Rectal smooth muscle tissue (tissue), 1 donor: Measurements from ENCODE around the gene TXNRD2.
A peak's percentile ranks its signal among the peaks of the same experiment; 100 is the strongest.
"Not testable (repeated sequence)": the region's sequence is repeated elsewhere in the genome, so short reads cannot be mapped to it uniquely, and the experiment has no call there.

Source experiments
- H3K27ac ChIP-seq: one replicate; pipeline ENCODE4 v1.7.0; 2013; ENCODE audit warnings: low read depth, low read length, inconsistent platforms
- H3K27me3 ChIP-seq: one replicate; pipeline ENCODE4 v1.7.0; 2013; ENCODE audit warnings: low read length; ENCODE audit not compliant: control insufficient read depth, insufficient read depth
- H3K36me3 ChIP-seq: one replicate; pipeline ENCODE4 v1.7.0; 2013; ENCODE audit warnings: low read length; ENCODE audit not compliant: control insufficient read depth, insufficient read depth
- H3K4me1 ChIP-seq: one replicate; pipeline ENCODE4 v1.7.0; 2013; ENCODE audit warnings: low read length; ENCODE audit not compliant: control insufficient read depth, insufficient read depth
- H3K4me3 ChIP-seq: one replicate; pipeline ENCODE4 v1.7.0; 2013; ENCODE audit warnings: low read length
- H3K9ac ChIP-seq: one replicate; pipeline ENCODE4 v1.7.0; 2013; ENCODE audit warnings: low read length

TXNRD2 gene

GRCh38 chr22:19885841-19886592, 55.6 kb downstream of the TXNRD2 start:
- Histone ChIP-seq H3K4me3 (no peak overlapping the region), H3K27me3 (no peaks in the 10 kb centered on the region), H3K36me3 (peaks cover 2% of the 10 kb centered on the region), H3K27ac (no peak overlapping the region), H3K4me1 (peaks cover 11% of the 10 kb centered on the region), H3K9ac (no peak overlapping the region)

GRCh38 chr22:19884954-19885751, 56.5 kb downstream of the TXNRD2 start:
- Histone ChIP-seq H3K27ac (no peak overlapping the region), H3K9ac (no peak overlapping the region)

GRCh38 chr22:19884161-19884953, 57.3 kb downstream of the TXNRD2 start:
- Histone ChIP-seq H3K27ac (no peak overlapping the region), H3K4me3 (no peak overlapping the region), H3K36me3 (no peaks in the 10 kb centered on the region), H3K27me3 (no peaks in the 10 kb centered on the region), H3K9ac (no peak overlapping the region), H3K4me1 (peaks cover 16% of the 10 kb centered on the region)

More at GRCh38 chr22:19884954-19885751, 56.5 kb downstream of the TXNRD2 start:
- Histone ChIP-seq H3K27me3 (no peaks in the 10 kb centered on the region), H3K4me1 (peaks cover 16% of the 10 kb centered on the region), H3K36me3 (no peaks in the 10 kb centered on the region), H3K4me3 (no peak overlapping the region)

GRCh38 chr22:19883446-19883845, 58.2 kb downstream of the TXNRD2 start:
- H3K9ac ChIP-seq, H3K4me3 ChIP-seq, H3K36me3 ChIP-seq, H3K27ac ChIP-seq, H3K27me3 ChIP-seq: not testable (repeated sequence)
- H3K4me1 ChIP-seq = peaks cover 16% of the 10 kb centered on the region

- Histone ChIP-seq H3K9ac (no peak overlapping the region), H3K4me1 (peaks cover 16% of the 10 kb centered on the region), H3K4me3 (no peak overlapping the region), H3K27me3 (no peaks in the 10 kb centered on the region), H3K36me3 (no peaks in the 10 kb centered on the region), H3K27ac (no peak overlapping the region)
Observed at GRCh38 chr22:19882446-19883381, 58.9 kb downstream of the TXNRD2 start.

- Histone ChIP-seq H3K36me3 (no peaks in the 10 kb centered on the region), H3K4me1 (peaks cover 16% of the 10 kb centered on the region), H3K27ac (peak overlapping the region; percentile 19), H3K27me3 (no peaks in the 10 kb centered on the region), H3K4me3 (peak overlapping the region; percentile 44), H3K9ac (no peak overlapping the region)
Observed at GRCh38 chr22:19880786-19881569, 60.6 kb downstream of the TXNRD2 start.

GRCh38 chr22:19879992-19880785, 61.4 kb downstream of the TXNRD2 start:
- peak overlapping the region; percentile 44 for H3K4me3 ChIP-seq
- peak overlapping the region; percentile 19 for H3K27ac ChIP-seq
- H3K27me3 ChIP-seq = no peaks in the 10 kb centered on the region
- H3K36me3 ChIP-seq = no peaks in the 10 kb centered on the region
- H3K9ac ChIP-seq = no peak overlapping the region
- peaks cover 16% of the 10 kb centered on the region for H3K4me1 ChIP-seq

GRCh38 chr22:19879643-19879991, 62.0 kb downstream of the TXNRD2 start:
- H3K9ac ChIP-seq = no peak overlapping the region
- no peaks in the 10 kb centered on the region for H3K36me3 ChIP-seq
- peaks cover 16% of the 10 kb centered on the region for H3K4me1 ChIP-seq
- no peak overlapping the region for H3K27ac ChIP-seq
- H3K4me3 ChIP-seq = no peak overlapping the region
- H3K27me3 ChIP-seq = no peaks in the 10 kb centered on the region

- Histone ChIP-seq H3K36me3 (no peaks in the 10 kb centered on the region), H3K27me3 (no peaks in the 10 kb centered on the region), H3K9ac (no peak overlapping the region), H3K4me1 (peaks cover 16% of the 10 kb centered on the region), H3K4me3 (no peak overlapping the region), H3K27ac (no peak overlapping the region)
Observed at GRCh38 chr22:19879246-19879570, 62.4 kb downstream of the TXNRD2 start.

- Histone ChIP-seq H3K27me3 (no peaks in the 10 kb centered on the region), H3K9ac (no peak overlapping the region), H3K36me3 (no peaks in the 10 kb centered on the region), H3K4me1 (peaks cover 16% of the 10 kb centered on the region), H3K4me3 (no peak overlapping the region), H3K27ac (no peak overlapping the region)
Observed at GRCh38 chr22:19878461-19879245, 63.0 kb downstream of the TXNRD2 start.
